Right lobe of liver (tissue), 6 donors: ENCODE measurements around the gene RGS9. TPM values are rescaled to one million over a fixed set of nuclear protein-coding genes. Genes with fewer than 3 reads are reported as not detected.
"Not testable (repeated sequence)": the region's sequence is repeated elsewhere in the genome, so short reads cannot be mapped to it uniquely, and the experiment has no call there.

Experiments
- ATAC-seq, 4 donors: fragments of 200-7000 bp; cut with Tn5 transposase; one replicate each; pipeline ENCODE4 v1.9.1; 2020; ENCODE audit warnings: mild to moderate bottlenecking in 4 of 4, moderate library complexity in 4 of 4
- DNase-seq, 3 donors: peaks; one replicate each; pipeline ENCODE4 v3.0.0-alpha.2; 2020
- H3K27ac ChIP-seq, 3 donors: fragments of 200-600 bp; one replicate each; pipeline ENCODE4 v1.8.0; 2022
- H3K27me3 ChIP-seq, 2 donors: fragments of 200-600 bp; one replicate each; pipeline ENCODE4 v1.8.0; 2022
- H3K36me3 ChIP-seq, 4 donors: fragments of 200-600 bp; sonication (generic) in 1 of 4; one replicate each; pipeline versions ENCODE4 v1.5.1 to v1.8.0; 2017 to 2022; ENCODE audit warnings: control low read depth in 1 of 4
- H3K4me1 ChIP-seq, 4 donors: fragments of 200-600 bp; sonication (generic) in 1 of 4; one replicate each; pipeline versions ENCODE4 v1.5.1 to v1.8.0; 2017 to 2022; ENCODE audit warnings: control low read depth in 1 of 4
- H3K4me3 ChIP-seq, 3 donors: fragments of 200-600 bp; one replicate each; pipeline ENCODE4 v1.8.0; 2022
- H3K9me3 ChIP-seq, 4 donors: fragments of 200-600 bp; sonication (generic) in 1 of 4; one replicate each; pipeline versions ENCODE4 v1.5.1 to v1.8.0; 2017 to 2022; ENCODE audit warnings: control low read depth in 1 of 4
- POLR2A ChIP-seq: fragments of 450-650 bp; IDR thresholded peaks from one replicate; pipeline ENCODE4 v1.6.1; 2017; ENCODE audit warnings: antibody characterized with exemption, mild to moderate bottlenecking
- WGBS: methylation state at CpG from one replicate; pipeline ENCODE4 v1.1.6; 2018; ENCODE audit warnings: low coverage, low lambda C conversion rate; ENCODE audit not compliant: insufficient coverage; ENCODE audit errors: missing lambda C conversion rate; 5-methylcytosine and 5-hydroxymethylcytosine counted together
- intact Hi-C, 2 donors: fragments of 100-400 bp; cut with DNase I; formaldehyde crosslinking; loops; one replicate each; pipeline versions ENCODE4 v1.11.2 to v1.14.1; 2022
- total RNA-seq, 6 experiments: library from RNA; depleted of rRNA in 2 of 6; stranded (reverse); fragments of >200 nt in 2 of 6; fragmentation: NEBNext Ultra II Directional in 3 of 6; extraction: Animal tissue kit (Norgen Biotek cat#: 25700) in 3 of 6; gene quantifications; one replicate each; pipeline versions ENCODE4 v1.1.0 to v1.2.4, GENCODE V29; 2016 to 2023
- TF ChIP-seq, protein P1 (sequence below), 4 donors: fragments of 200-600 bp in 3 of 4; fragments of 450-650 bp in 1 of 4; IDR thresholded peaks; one replicate each; pipeline versions ENCODE4 v1.5.1 to v1.8.0; 2016 to 2022; ENCODE audit warnings: antibody characterized with exemption in 4 of 4, mild to moderate bottlenecking in 2 of 4
- donor health status: DM: no; HTN: yes; CAD: no.
- donor health status: DM: no; HTN: no; CAD: no.
- donor health status: DM: no; HTN: no; CAD: no.
- donor health status: DM: no; HTN: yes; CAD: no.
- donor health status: DM: no; HTN: yes; CAD: no.

The RGS9 gene
- total RNA-seq, 6 experiments from 2014 or later = 1.9 to 12.8 (median 5.7) TPM

DNA sequence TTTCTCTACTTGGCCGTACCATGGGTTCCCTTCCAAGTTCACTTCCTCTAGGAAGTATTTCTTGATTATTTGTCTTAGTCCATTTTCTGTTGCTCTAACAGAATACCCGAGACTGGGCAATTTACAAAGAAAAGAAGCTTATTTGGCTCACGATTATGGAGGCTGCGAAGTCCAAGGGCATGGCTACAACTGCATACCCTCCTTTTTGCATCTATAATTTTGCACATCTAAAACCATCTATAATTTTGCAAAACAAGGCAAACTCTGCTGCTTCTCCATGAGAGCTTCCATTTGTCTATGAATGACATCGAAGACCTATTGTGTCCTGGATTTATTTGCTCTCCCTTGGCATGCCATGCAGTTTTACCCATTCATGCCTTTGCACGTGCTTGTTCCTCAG lies 27.6 kb upstream of the RGS9 start:
- intact Hi-C loops = no loop called here
- H3K9me3 ChIP-seq = no peaks in the 10 kb centered on the region
- TF ChIP-seq POLR2A = no peak
- TF ChIP-seq, protein P1, sequence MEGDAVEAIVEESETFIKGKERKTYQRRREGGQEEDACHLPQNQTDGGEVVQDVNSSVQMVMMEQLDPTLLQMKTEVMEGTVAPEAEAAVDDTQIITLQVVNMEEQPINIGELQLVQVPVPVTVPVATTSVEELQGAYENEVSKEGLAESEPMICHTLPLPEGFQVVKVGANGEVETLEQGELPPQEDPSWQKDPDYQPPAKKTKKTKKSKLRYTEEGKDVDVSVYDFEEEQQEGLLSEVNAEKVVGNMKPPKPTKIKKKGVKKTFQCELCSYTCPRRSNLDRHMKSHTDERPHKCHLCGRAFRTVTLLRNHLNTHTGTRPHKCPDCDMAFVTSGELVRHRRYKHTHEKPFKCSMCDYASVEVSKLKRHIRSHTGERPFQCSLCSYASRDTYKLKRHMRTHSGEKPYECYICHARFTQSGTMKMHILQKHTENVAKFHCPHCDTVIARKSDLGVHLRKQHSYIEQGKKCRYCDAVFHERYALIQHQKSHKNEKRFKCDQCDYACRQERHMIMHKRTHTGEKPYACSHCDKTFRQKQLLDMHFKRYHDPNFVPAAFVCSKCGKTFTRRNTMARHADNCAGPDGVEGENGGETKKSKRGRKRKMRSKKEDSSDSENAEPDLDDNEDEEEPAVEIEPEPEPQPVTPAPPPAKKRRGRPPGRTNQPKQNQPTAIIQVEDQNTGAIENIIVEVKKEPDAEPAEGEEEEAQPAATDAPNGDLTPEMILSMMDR (IDR thresholded peaks at IDR 0.05) = no peak
- H3K27ac ChIP-seq = no peak overlapping the region
- peaks cover 0 to 9% (median 3%) of the 10 kb centered on the region in 4 donors for H3K4me1 ChIP-seq
- no peaks in the 10 kb centered on the region for H3K27me3 ChIP-seq
- no peaks in the 10 kb centered on the region for H3K36me3 ChIP-seq
- H3K4me3 ChIP-seq = no peak overlapping the region
- WGBS = 45% methylated on average over 6 of the region's 6 CpGs
- ATAC-seq (no peak), DNase-seq (no peak)

DNA sequence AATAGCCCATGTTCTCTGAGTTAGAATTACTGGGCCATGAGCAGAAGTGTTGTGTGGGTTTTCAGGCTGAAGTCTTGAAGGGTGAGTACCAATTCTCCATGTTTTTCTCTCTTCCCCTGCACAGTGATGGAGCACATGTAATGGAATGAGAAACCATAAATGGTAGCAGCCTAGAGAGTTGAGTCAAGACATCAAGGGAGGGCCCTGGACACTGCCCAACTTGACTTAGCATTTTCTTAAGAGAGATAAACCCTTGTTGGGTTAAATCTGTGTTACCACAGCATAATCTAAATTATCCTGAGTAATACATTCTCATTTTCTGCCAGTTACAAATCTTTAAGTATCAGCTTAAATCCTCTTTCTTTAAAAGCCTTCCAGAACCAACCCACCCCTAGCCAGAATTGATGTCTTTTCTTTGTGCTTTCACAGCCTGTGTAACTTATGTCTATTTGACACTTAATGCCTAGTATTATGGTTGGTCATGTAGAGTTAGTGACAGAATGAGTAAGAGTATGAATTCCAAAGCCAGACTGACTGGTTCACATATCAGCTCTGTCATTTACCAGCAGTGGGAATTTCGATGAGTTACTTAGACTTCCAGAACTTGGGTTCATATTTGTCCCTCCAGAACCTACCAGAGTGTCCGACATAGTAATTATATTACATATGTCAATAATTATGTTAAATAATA lies 27.0 kb upstream of the RGS9 start:
- Histone ChIP-seq H3K27me3 (no peaks in the 10 kb centered on the region), H3K4me1 (peaks cover 0 to 9% (median 3%) of the 10 kb centered on the region in 4 donors), H3K9me3 (no peaks in the 10 kb centered on the region), H3K27ac (no peak overlapping the region), H3K4me3 (no peak overlapping the region), H3K36me3 (no peaks in the 10 kb centered on the region)
- no peak for DNase-seq
- no peak for TF ChIP-seq POLR2A
- TF ChIP-seq, protein P1 (IDR thresholded peaks at IDR 0.05) = no peak
- 69% methylated on average over 2 of the region's 2 CpGs for WGBS
- no peak for ATAC-seq
- intact Hi-C loops = no loop called here

DNA sequence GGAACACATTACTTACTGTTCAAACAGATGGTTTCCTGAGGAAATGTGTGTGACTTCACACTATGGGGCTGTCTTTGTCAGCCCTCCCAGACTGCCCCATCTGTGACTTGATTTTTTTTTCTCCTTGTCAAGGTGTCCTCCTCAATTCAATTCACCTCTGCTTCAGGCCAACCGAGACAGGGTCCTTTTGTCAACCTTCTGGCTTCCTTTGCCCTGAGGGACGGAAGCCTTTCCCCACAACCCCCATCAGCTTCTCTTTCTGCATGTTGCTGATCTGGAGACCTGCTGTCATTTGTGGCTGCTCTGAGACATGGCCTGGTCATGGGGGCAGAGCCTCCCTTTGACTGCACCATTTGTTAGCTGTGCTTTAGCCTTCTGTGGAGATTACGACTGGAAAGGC lies 21.3 kb upstream of the RGS9 start:
- DNase-seq = no peak
- H3K27ac ChIP-seq = no peak overlapping the region
- H3K36me3 ChIP-seq = no peaks in the 10 kb centered on the region
- H3K4me3 ChIP-seq = no peak overlapping the region
- peaks cover 0 to 4% (median 0%) of the 10 kb centered on the region in 4 donors for H3K4me1 ChIP-seq
- no peaks in the 10 kb centered on the region for H3K27me3 ChIP-seq
- ATAC-seq = no peak
- WGBS = 60% methylated on average over 1 of the region's 3 CpGs
- TF ChIP-seq POLR2A = no peak
- TF ChIP-seq, protein P1 (IDR thresholded peaks at IDR 0.05) = no peak
- intact Hi-C loops = no loop called here
- H3K9me3 ChIP-seq = no peaks in the 10 kb centered on the region

DNA sequence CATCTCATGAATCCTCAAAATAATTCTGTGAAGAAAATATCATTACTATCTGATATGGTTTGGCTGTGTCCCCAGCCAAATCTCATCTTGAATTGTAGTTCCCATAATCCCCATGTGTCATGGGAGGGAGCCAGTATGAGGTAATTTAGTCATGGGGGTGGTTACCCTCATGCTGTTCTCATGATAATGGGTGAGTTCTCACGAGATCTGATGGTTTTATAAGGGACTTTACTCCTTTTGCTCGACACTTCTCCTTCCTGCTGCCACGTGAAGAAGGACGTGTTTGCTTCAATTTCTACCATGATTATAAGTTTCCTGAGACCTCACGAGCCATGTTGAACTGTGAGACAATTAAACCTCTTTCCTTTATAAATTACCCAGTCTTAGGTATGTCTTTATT lies 20.7 kb upstream of the RGS9 start:
- intact Hi-C loops, ATAC-seq, H3K36me3 ChIP-seq, H3K27ac ChIP-seq, DNase-seq, H3K9me3 ChIP-seq, H3K4me1 ChIP-seq, H3K4me3 ChIP-seq, H3K27me3 ChIP-seq: not testable (repeated sequence)
- WGBS = 54% methylated on average over 5 of the region's 5 CpGs

DNA sequence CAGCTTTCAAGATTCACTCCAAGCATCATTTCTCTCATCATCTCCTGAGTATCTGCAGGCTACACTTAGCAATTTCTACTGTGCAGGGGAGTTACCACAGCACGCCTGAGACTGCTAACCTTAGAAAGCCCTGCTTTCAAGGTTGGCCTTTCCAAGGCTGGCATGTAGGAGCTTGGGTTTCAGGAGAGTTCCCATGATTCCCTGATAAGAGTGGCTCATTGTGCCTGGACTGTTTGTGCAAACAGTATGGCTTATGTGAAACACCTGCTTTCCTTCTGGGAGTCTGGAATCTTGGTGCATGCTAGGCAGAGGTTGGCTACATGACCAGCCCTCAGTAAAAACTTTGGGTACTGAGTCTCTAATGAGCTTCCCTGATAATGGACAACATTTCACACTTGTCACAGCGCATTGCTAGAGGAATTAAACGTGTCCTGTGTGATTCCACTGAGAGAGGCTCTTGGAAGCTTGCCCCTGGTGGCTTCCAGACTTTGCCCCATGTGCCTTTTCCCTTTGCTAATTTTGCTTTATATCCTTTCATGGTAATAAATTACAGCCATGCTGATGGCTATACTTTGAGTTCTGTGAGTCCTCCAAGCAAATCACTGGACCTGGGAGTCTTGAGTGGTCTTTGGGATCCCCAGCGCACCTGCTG lies 19.7 kb upstream of the RGS9 start:
- ATAC-seq (peak; percentile 28 to 53 (median 44)), DNase-seq (no peak)
- no peak for TF ChIP-seq POLR2A
- TF ChIP-seq, protein P1 (IDR thresholded peaks at IDR 0.05) = no peak
- H3K36me3 ChIP-seq = no peaks in the 10 kb centered on the region
- H3K27ac ChIP-seq = no peak overlapping the region
- peaks cover 0 to 7% (median 0%) of the 10 kb centered on the region in 4 donors for H3K4me1 ChIP-seq
- no peaks in the 10 kb centered on the region for H3K27me3 ChIP-seq
- WGBS = 54% methylated on average over 4 of the region's 4 CpGs
- H3K4me3 ChIP-seq = no peak overlapping the region
- no peaks in the 10 kb centered on the region for H3K9me3 ChIP-seq
- intact Hi-C loops = no loop called here
